Measurements from ENCODE around the gene FBXO5.

- TF ChIP-seq CTCF (conservative IDR thresholded peaks at IDR 0.05; ENCODE audit: low read depth, low read length) (no peak), EZH2 (IDR thresholded peaks at IDR 0.05; ENCODE audit: borderline replicate concordance, low read depth, low read length, poor library complexity, severe bottlenecking) (no peak)
These were observed 30.0 kb upstream of the FBXO5 start for GRCh38 chr6:153012856-153013255.

Measured in A673 (cell line).